ENCODE results near the gene WSCD1.

Gene WSCD1

DNA sequence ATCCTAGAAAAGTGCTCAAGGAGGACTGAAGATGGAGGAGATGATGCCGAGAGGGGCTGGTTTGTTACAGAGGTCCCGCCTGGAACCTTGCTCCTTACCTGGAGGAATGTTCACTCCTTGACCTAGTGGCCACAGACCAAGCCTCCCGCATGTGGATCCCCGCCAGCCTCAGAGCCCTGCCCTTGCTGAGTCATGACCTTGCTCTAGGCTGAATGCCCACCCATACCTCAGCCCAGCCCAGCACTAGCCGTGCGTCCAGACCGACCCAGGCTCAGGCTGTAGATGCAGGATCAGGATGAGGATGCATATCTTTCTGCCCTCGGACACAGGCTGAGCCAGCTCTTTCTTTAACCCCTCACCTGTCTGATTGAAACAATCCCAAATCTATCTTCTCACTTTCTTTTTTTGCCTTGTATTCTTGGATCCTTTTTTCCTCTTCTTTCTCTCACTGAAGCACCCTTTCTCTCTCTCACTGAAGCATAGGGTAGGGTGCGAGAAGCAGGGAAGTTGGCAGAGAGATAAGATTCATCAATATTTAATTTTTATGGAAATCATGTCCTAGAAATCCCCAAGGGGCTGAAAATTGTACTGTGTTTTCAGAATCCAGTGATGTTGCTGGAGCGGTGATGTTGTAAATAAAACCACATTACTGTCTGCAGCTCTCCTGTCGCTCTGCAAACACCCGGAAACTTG lies 34.9 kb downstream of the WSCD1 start:
- DNase-seq = no peak

DNA sequence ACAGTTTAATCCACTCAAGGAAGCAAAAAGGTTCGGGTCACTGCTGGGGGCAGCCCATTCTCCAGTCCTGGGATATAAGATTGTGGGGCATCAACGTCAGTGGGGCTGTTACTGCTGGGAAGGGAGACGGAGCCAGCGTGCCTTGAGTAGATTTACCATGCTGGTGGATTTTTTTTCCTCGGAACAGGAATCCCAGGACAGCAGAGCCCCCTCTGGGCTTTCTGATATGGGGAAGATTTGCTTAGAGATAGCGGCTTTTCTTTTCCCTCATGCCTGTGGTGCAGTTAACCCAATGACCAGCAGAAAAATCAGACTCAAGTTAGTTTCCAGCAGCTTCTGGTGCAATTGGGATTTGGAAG lies 35.4 kb downstream of the WSCD1 start:
- DNase-seq = no peak

DNA sequence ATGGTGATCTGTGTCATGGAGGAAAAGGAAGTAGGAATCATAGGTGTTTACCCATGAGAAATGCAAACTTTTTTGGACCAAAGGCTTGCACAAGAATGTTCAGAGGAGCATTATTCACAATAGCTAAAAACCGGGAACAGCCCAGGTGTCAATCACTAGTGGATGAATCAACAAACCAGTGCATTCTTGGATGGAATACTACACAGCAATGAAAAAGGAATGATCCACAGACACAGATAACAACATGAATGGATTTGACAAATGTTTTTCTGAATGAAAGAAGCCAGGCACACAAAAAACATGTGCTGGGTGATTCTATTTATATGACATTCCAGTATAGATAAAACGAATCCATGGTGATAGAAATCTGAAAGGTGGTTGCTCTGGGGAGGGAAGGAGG lies 36.0 kb downstream of the WSCD1 start:
- DNase-seq = no peak

DNA sequence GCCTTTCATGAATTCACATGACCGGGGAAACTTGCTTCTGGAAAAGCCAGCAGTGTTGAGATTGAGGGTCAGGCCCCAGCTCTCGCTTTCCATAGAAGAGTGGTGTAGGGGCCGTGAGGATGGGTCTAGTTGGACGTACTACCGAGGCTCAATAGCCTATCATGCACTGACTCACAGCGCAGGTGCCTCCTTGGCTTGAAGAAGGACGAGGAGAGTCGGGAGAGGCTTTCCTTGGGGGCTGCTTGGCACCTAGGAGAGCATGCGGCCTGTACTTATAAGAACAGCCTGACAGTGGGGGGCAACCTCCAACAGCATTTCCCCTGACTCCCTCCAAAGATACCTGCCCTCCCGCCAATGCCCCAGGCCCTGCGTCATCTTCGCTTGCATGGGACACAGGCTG lies 37.6 kb downstream of the WSCD1 start:
- no peak for DNase-seq

DNA sequence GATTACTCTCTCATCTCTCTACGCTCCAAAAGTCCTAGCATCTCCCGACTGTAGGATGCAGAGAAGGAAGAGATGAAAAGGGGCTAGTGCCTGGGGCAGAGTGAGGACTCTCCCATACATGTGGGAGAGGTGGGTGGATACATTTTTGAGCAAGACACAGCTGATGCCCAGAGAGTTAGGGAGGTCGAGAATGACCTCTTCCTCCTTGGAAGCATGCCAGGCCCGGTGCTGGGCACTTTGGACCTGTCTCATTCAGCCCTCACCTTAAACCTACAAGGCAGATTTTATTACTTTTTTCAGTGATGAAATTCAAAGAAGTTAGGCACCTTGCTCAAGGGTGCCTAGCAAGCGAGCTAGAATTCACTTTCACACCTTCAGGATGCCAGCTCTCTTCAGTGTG lies 38.2 kb downstream of the WSCD1 start:
- DNase-seq = no peak

DNA sequence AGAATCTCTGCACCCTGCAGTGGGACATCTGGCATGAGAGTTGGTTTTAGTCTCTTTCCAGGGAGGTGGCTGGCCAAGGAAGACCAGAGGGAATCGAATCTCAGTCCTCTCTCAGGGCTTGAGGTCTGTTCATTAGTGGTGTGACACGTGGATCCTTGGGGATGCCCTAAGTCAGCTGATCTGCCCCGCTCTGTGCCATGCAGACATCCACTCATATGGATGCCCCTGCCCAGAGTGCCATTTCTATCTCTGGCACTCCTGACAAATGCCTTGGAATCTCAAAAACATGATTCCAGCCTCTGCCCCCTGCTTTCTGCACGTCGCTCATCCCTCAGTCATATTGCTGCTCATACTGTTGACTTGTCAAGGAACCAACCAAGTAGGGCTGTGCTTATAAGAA lies 38.8 kb downstream of the WSCD1 start:
- no peak for DNase-seq

DNA sequence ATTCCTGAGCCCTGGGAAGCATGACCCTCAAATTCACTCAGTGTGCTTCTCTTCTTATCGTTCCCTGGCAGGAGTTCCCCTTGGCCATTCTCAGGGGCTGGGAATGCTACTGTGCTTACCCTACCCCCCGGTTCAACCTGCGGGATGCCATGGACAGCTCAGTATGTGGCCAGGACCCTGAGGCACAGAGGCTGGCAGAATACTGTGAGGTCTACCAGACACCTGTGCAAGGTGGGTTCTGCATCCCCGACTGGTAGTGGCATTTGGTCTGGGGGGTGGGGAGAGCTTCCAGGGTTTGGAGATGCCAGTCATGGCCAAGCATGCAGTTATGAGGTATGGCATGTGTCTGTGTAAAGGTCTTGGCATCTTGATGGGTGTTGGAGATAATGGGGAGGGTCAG lies 39.4 kb downstream of the WSCD1 start:
- DNase-seq = no peak

DNA sequence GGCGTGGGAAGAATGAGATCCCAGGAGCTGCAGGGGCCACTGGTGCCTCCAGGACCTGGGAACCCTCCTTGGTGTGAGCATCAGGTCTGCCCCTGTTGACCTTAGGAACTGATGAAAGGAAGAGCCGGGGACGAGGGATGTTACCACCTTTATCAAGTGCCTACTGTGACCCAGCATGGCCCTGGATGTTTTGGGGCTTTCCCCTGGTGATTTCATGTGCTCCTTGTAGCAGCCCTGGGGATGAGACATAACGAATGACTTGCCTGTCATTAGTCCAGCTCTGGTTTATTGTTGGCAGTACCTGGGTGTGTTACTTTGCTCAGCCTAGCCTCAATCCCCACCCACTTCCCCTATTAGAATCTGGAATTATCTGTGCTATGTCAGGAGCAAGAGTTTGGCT lies 39.9 kb downstream of the WSCD1 start:
- no peak for DNase-seq

DNA sequence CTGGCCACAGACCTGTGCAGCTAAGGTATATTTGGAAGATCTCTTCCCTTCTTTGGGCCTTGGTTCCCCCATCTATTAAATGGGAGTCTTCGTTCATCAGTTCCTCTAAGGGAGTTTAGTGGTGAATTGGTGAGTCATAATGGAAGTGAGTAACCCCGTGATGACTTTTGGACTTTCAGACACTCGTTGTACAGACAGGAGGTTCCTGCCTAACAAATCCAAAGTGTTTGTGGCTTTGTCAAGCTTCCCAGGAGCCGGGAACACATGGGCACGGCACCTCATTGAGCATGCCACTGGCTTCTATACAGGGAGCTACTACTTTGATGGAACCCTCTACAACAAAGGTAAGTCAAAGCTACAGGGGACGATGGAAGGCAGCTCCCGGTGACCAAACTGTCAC lies 40.4 kb downstream of the WSCD1 start:
- DNase-seq = no peak

DNA sequence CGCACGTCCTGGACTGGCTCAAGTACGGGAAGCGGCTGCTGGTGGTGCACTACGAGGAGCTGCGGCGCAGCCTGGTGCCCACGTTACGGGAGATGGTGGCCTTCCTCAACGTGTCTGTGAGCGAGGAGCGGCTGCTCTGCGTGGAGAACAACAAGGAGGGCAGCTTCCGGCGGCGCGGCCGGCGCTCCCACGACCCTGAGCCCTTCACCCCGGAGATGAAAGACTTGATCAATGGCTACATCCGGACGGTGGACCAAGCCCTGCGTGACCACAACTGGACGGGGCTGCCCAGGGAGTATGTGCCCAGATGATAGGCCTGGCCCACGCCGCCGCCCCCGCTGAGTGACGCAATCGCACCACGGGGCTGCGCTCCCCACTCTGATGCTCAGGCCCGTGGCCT lies 50.2 kb downstream of the WSCD1 start:
- no peak for DNase-seq

DNA sequence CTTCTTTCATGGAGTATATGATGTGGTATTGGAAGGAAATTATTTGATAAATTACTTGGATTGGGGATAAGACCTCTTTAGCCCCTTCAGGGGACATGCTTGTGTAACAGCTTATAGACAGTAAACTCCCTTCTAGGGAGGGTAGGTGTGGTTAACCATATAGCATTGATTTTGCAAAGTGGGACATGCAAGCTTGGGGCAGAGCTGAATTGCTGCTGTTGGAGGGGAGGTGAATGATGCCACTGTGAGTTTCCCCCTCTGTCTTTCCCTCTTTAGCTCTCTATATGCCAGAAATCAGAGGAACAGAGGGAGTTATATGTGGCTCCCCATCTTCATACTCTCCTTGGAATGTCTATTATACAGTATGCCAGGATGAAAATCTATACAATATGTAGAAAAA lies 54.7 kb downstream of the WSCD1 start:
- no peak for DNase-seq

DNA sequence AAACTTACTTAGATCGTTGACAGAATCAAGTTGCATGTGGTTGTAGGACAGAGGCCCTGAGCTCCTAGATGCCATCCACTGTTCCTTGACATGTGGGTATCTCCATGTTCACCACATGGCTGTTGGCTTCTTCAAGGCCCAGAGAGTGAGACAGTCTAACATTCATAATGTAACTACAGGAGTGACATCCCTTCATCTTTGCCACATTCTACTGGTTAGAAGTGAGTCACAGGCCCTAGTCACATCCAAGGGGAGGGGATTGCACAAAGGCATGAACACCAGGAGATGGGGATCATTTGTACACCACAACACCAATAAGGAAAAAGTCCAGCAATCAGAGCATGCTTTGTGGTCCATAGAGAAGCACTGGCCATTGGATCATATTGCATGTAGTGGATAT lies 56.6 kb downstream of the WSCD1 start:
- DNase-seq = no peak

DNA sequence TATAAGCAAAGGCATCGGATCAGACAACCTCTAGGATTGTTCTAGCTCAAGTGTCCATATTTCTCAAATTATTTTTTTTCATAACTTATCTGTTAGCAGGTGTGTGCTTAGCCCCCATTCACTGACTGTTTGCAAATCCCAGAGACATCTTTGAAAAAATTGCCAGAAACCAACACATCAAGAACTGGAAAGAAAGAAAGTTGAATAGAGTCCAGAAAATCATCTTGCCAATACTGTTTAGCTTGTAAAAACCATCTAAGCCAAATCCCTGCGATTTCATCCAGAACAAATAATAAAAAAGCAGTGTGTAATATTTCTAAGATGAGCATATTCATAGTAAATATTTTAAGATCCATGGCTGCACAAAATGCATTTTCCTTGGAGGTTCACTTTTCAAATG lies 64.5 kb downstream of the WSCD1 start:
- DNase-seq = no peak

DNA sequence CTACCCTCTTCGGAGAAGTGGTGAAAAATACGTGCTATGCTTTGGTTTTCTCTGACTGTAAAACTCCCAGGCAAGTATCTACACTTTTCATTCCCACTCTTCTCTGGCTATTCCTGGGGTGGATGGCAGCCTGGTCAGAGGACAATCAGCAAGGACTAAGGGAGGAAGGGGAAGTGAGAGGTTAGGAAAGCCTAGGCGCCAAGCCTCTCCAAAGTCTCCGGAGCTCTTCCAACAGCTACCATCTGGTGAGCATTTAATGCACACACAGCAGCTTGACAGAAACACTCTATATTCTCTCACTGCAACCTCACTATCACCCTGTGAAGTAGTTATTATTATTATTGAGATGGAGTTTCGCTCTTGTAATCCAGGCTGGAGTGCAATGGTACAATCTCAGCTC lies 65.1 kb downstream of the WSCD1 start:
- DNase-seq = no peak

DNA sequence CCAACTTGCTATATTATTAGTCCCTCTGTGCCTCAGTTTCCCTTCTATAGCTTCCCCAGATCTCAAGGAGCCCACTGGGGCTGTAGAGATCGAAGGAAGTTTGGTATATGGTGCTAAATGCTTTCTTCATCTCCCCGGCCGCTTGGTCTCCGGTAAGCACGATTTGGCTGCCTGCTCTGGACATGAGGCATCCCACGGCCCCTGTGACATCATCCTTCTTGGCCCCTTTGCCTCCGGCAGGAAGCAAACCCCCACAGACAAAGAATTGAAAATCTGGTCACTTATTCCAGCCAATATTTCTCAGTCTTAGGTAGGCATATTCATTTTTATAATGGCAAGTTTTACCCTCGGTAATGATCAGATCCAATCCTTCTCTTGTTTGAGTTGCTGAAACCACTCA lies 65.8 kb downstream of the WSCD1 start:
- DNase-seq = no peak

DNA sequence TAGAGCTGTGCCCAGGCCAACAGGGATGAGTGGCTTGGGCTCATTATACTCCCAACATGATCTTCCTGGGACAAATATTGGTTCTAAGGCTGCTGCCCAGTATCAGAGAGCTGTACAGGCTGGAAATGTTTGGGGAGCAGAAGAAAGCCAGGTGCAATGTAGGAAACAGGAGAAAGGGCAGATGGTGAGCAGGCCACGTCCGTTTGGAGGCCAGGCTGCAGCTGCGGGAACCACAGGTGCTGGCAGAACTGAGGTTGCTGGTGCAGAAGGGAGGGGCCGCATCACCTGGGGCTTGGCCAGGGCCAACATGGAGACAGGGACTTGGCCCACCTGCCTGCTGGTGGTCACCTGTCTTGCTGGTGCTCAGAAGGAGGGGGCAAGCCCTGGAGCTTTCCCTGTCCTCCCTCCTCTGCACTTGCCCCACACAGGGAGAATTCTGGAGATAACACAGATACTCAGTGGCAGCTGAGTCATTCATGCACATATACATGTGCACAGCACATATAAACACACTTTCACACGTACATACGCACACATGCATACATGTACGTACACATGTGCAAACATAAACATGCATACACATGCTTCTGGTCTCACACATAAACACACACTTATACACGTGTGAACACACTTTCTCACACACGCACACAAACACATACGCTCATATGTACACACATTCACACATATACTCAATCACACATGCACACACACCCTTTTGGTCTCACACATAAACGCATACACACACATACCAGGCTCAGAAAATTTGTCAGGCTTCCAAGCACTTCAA lies 67.7 kb downstream of the WSCD1 start:
- DNase-seq = no peak

DNA sequence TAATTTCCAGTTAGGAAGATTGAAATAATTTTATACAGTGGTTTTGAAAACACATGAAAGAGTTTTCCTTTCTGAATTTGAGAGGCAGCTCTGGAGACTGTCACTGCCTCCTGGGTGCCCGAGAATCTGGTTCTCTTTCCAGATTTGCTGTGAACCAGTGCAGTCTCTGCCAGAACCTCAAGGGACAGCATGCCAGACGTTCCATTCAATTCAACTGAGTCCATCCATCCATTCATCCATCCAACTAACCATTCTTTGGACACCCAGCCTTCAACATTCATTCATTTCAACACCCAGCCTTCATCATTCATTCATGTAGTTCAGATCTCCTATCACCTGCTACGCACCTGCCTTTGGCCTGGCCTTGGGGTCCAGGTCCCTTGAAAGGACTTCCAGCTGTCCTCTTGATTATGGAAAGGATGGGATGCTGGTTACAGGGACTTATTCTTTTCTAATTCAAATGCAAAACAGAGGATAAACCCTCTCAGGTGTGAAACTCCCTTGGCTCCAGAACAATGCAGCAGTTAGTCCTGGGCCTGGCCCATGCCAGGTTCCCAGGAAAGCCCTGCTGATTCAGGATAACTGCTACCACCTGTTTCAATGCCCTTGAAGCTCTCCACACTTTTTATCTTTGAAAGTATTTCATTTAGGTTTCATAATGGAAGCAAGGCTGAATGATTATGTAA lies 68.7 kb downstream of the WSCD1 start:
- no peak for DNase-seq

DNA sequence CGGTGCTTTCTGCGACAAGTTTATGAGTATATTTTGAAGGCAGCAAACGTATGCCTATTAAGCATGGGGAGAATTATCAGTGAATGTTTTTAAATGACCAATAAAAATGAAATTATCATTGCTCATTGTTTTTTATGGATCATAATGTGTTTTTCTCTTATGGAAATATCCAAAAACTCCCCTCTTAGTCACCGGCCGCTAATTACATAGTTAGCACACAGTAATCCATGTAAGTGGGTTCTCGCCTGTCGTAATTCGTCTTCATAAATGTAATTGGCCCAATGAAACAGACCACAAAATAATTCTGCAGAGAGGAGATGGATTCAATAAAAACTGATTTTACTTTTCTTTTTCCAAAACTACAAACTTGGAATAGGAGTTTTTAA lies 69.3 kb downstream of the WSCD1 start:
- no peak for DNase-seq

DNA sequence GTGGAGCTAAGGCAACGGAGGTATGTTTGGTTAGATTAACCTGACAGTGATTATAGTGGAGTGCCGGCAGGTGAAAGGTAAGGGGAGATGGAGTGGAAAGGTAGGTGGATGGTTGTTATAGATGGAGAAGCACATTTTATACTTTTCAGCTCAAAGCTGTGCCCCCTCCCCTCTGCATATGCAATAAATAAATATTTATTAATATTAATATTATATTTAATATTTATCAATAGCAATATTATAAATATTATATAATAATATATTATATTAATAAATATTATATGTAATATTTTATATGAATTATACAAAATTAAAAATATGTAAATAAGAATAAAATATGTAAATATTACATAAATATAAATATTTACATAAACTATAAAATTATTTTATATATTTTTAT lies 70.0 kb downstream of the WSCD1 start:
- DNase-seq = no peak

DNA sequence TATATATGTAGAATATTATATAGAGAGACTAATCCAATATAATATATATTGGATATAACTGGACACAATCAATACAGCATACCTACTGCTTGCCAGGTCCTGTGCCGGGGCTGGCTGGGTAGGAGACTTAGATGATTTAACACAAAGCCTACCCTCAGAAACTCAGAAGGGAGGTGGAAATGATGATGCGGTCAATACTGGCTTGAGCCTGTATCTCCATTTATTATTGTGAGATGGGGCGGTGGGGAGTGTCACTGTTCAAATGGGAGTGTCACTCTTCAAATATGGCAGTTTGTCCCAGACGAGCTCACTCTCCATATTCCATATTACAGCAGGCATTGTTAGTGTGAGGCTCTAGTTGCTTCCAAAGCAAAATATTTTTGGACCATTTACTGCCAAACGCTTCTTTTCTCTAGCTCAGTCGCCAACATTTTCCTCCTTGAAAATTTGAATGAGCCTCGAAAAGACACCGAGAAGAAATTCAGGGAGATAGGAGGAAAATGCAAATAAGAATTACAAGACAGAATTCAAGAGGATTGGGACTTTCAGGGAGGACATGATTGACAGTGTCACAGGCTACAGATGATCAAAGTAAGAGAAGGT lies 70.7 kb downstream of the WSCD1 start:
- no peak for DNase-seq

DNA sequence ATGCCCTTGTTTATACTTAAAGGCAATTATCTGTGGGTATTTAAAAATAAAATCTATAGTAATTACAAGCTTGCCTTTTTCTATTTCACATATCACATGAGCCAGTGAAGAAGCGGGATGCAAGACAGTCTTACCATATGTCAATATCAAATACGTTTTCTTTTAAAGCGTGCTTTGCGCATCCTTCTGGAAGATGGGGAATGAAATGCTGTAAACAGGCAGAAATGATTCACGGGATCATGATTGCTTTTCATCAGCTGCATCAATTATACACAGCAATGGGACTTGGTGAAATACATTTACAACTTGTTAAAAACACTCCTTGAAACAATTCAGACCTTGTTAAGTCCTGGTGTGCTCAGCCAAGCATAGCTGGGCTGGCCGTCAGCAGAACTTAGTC lies 72.5 kb downstream of the WSCD1 start:
- DNase-seq = no peak

DNA sequence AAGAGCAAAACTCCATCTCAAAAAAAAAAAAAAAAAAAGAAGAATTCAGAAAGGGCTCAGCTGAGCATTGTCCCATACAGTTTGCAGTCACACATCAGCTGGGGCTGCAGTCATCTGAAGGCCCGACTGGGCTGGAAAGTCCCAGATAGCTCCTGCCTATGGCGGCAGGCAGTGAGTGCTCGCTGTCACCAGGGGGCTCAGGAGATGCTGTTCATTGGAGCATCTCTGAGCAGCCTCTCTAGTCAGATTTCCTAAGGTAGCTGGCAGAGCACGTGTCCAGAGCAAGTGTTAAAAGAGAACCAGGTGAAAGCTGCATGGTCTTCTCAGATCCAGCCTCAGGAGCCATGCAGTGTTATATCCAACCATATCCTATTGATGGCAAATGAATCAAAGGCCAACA lies 75.8 kb downstream of the WSCD1 start:
- no peak for DNase-seq

DNA sequence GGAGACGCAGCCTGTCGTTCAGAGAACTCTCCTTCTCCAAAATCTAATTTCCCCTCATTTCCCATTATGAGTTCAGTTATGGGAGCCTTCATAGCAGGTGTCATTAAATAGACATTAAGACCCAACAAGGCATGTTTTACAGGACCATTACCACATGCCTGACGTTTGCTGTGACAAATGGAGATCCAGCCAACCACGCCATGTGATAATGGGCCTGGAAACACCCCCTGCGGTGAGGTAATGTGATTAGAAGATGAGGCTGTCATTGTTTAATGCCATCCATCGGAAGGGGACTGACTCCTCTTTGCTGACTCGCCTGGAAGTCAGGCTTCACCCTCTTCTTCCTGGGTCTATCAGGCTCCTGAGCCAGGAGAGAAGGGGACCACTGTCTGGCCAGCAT lies 76.9 kb downstream of the WSCD1 start:
- DNase-seq = no peak

Measured in amygdala (tissue), 56 donors.